ENCODE data around the gene AXDND1.

GRCh38 chr1:179341943-179342547, 23.7 kb upstream of the AXDND1 start:
- TF ChIP-seq POLR2A (IDR thresholded peaks at IDR 0.05), result no peak
- TF ChIP-seq CTCF (IDR thresholded peaks at IDR 0.05), result no peak
